OCI-LY1 (cell line): ENCODE measurements around the gene CBY3.

Experiments
- H2AFZ ChIP-seq: fragments of 200-600 bp; sonication (generic), shearing (Covaris generic); 2 replicates; pipeline ENCODE4 v1.6.0; 2014; ENCODE audit warnings: antibody characterized with exemption, mild to moderate bottlenecking, low read length
- H3F3A ChIP-seq: fragments of 200-600 bp; sonication (generic), shearing (Covaris generic); 2 replicates; pipeline ENCODE4 v1.6.0; 2014; ENCODE audit warnings: mild to moderate bottlenecking, antibody characterized with exemption, low read length, moderate library complexity; ENCODE audit not compliant: insufficient read depth
- H3K27ac ChIP-seq: fragments of 200-600 bp; sonication (generic); 2 replicates; pipeline ENCODE4 v1.5.1; 2014; ENCODE audit warnings: low read length, mixed run types, mild to moderate bottlenecking, low read depth; ENCODE audit not compliant: poor library complexity, severe bottlenecking
- H3K27me3 ChIP-seq: fragments of 200-600 bp; sonication (generic); 2 replicates; pipeline ENCODE4 v1.6.0; 2014; ENCODE audit warnings: antibody characterized with exemption, mild to moderate bottlenecking, low read length, moderate library complexity; ENCODE audit not compliant: insufficient read depth
- H3K36me3 ChIP-seq: fragments of 200-600 bp; sonication (generic); 2 replicates; pipeline ENCODE4 v1.6.1; 2014; ENCODE audit warnings: mild to moderate bottlenecking, antibody characterized with exemption, low read length, moderate library complexity, mixed read lengths; ENCODE audit not compliant: insufficient read depth
- H3K4me1 ChIP-seq: fragments of 200-600 bp; sonication (generic); 2 replicates; pipeline ENCODE4 v1.5.1; 2014; ENCODE audit warnings: mild to moderate bottlenecking, low read length, moderate library complexity; ENCODE audit not compliant: insufficient read depth, severe bottlenecking
- H3K4me2 ChIP-seq: fragments of 200-600 bp; sonication (generic), shearing (Covaris generic); 2 replicates; pipeline ENCODE4 v1.6.1; 2014; ENCODE audit warnings: low read length
- H3K4me3 ChIP-seq: fragments of 200-600 bp; sonication (generic); 2 replicates; pipeline ENCODE4 v1.5.1; 2014; ENCODE audit warnings: low read length, low read depth, mild to moderate bottlenecking, mixed read lengths; ENCODE audit not compliant: poor library complexity, severe bottlenecking
- H3K79me2 ChIP-seq: fragments of 200-600 bp; shearing (Covaris generic); 2 replicates; pipeline ENCODE4 v1.6.1; 2016; ENCODE audit warnings: mixed run types, low read length, mixed read lengths; ENCODE audit not compliant: insufficient read depth
- H3K9ac ChIP-seq: fragments of 200-600 bp; sonication (generic), shearing (Covaris generic); 2 replicates; pipeline ENCODE4 v1.6.1; 2014; ENCODE audit warnings: mild to moderate bottlenecking, low read length, mixed read lengths
- H3K9me2 ChIP-seq: fragments of 200-600 bp; sonication (generic), shearing (Covaris generic); 2 replicates; pipeline ENCODE4 v1.6.1; 2014; ENCODE audit warnings: low read depth, mild to moderate bottlenecking, low read length, mixed read lengths
- H3K9me3 ChIP-seq: fragments of 200-600 bp; shearing (Covaris generic); 2 replicates; pipeline ENCODE4 v1.6.1; 2014; ENCODE audit warnings: low read length, mixed read lengths
- H4K20me1 ChIP-seq: fragments of 200-600 bp; sonication (generic), shearing (Covaris generic); 2 replicates; pipeline ENCODE4 v1.6.0; 2016; ENCODE audit warnings: mild to moderate bottlenecking, low read length; ENCODE audit not compliant: insufficient read depth
- EZH2 ChIP-seq: fragments of 200-600 bp; sonication (generic), shearing (Covaris generic); IDR thresholded peaks from 2 replicates; pipeline ENCODE4 v1.8.0; 2017; ENCODE audit warnings: borderline replicate concordance, mixed run types, mild to moderate bottlenecking, antibody characterized with exemption, low read length, moderate library complexity, mixed read lengths
- TF ChIP-seq, protein P1 (sequence below): fragments of 200-600 bp; sonication (generic), shearing (Covaris generic); IDR thresholded peaks from 2 replicates; pipeline ENCODE4 v1.5.1; 2017; ENCODE audit warnings: mild to moderate bottlenecking, antibody characterized with exemption, low read length, moderate library complexity, mixed read lengths

The CBY3 gene

DNA sequence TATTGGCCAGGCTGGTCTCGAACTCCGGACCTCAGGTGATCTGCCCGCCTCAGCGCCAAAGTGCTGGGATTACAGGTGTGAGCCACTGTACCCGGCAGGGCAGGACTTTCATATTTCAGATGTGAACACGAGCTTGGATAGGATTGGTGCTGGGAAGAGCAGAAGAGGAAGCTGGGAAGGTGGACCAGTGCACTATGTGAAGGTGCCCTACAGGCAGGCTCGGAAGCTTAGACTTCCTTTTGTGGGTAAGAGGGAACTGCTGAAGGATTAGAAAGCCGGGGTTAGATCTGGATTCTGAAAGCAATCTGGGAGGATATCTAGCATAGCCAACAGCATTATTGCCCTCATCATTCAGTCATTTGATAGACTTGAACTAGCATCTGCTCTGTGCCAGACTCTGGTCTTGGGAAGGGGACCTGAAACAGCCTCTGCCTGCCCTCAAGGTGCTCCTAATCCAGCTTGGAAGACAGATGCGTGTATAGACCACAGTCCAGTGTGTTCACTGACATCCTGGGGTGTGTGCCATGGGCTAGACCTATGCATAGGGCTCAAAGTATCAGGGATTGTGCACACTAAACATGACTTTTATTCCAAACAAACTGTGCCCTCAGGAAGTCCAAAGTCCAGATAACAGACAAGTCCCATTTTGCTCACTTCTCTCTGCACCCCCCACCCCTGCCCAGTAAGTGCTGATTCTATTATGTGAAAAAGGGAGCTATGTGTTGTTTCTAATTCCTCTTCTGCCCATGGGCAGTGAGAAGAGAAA, 637 bp downstream of the CBY3 start:
- H3F3A ChIP-seq: peaks cover 4% of the 10 kb centered on the region; the same call in 1 of the 2 replicates
- no peaks in the 10 kb centered on the region for H3K9me2 ChIP-seq
- no peaks in the 10 kb centered on the region; the same call in 1 of the 2 replicates for H3K36me3 ChIP-seq
- H3K27me3 ChIP-seq: no peaks in the 10 kb centered on the region
- H3K4me1 ChIP-seq: peaks cover 19% of the 10 kb centered on the region
- H3K4me2 ChIP-seq: no peak overlapping the region
- H4K20me1 ChIP-seq: no peaks in the 10 kb centered on the region
- H3K4me3 ChIP-seq: no peak overlapping the region
- no peak for TF ChIP-seq EZH2
- TF ChIP-seq, protein P1, sequence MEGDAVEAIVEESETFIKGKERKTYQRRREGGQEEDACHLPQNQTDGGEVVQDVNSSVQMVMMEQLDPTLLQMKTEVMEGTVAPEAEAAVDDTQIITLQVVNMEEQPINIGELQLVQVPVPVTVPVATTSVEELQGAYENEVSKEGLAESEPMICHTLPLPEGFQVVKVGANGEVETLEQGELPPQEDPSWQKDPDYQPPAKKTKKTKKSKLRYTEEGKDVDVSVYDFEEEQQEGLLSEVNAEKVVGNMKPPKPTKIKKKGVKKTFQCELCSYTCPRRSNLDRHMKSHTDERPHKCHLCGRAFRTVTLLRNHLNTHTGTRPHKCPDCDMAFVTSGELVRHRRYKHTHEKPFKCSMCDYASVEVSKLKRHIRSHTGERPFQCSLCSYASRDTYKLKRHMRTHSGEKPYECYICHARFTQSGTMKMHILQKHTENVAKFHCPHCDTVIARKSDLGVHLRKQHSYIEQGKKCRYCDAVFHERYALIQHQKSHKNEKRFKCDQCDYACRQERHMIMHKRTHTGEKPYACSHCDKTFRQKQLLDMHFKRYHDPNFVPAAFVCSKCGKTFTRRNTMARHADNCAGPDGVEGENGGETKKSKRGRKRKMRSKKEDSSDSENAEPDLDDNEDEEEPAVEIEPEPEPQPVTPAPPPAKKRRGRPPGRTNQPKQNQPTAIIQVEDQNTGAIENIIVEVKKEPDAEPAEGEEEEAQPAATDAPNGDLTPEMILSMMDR: no peak
- H3K9ac ChIP-seq: no peak overlapping the region
- no peak overlapping the region for H2AFZ ChIP-seq
- no peaks in the 10 kb centered on the region for H3K79me2 ChIP-seq
- H3K9me3 ChIP-seq: no peaks in the 10 kb centered on the region
- H3K27ac ChIP-seq: no peak overlapping the region

DNA sequence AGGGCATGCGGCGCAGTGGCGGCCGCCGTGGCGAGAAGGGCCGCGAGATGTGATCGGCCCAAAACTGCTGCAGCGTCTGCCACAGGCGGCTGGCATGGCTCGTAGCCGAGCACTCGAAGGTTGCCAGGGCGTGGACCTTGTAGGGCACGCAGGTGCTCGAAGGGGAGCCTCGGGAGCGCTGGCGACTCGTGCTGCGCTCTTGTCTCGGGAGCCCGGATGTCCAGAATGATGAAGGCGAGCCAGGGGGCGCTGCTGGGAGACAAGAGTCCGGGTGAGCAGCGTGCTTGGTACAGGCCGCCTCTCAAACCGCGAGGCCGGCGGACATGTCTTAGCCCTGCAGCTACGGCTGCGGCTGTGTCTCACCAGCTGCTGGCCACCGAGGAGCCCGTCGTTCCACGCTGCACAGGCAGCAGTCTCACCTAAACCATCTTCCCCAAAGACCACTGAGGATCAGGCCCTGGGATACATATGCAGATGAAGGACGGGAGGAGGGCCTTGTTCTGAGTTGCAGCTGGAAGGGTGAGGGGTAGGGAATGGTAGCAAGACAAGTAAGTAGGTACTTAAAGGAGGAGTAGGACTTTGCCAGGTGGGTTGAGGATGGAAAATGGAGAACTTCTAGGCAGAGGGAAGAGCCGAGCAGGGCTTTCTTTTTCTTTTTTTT, 1.7 kb downstream of the CBY3 start:
- TF ChIP-seq, protein P1: no peak
- TF ChIP-seq EZH2: no peak
- peak overlapping the region; percentile 83 for H3K4me3 ChIP-seq
- no peaks in the 10 kb centered on the region for H4K20me1 ChIP-seq
- peak overlapping the region; percentile 78 for H3K4me2 ChIP-seq
- H3K27ac ChIP-seq: no peak overlapping the region
- no peak overlapping the region for H2AFZ ChIP-seq
- no peaks in the 10 kb centered on the region for H3K9me2 ChIP-seq
- H3K27me3 ChIP-seq: no peaks in the 10 kb centered on the region
- H3K36me3 ChIP-seq: no peaks in the 10 kb centered on the region; the same call in 1 of the 2 replicates
- H3K4me1 ChIP-seq: peaks cover 19% of the 10 kb centered on the region
- peak overlapping the region; percentile 90 for H3K9ac ChIP-seq
- H3K9me3 ChIP-seq: no peaks in the 10 kb centered on the region
- H3F3A ChIP-seq: peaks cover 4% of the 10 kb centered on the region; the same call in 1 of the 2 replicates
- H3K79me2 ChIP-seq: no peaks in the 10 kb centered on the region

DNA sequence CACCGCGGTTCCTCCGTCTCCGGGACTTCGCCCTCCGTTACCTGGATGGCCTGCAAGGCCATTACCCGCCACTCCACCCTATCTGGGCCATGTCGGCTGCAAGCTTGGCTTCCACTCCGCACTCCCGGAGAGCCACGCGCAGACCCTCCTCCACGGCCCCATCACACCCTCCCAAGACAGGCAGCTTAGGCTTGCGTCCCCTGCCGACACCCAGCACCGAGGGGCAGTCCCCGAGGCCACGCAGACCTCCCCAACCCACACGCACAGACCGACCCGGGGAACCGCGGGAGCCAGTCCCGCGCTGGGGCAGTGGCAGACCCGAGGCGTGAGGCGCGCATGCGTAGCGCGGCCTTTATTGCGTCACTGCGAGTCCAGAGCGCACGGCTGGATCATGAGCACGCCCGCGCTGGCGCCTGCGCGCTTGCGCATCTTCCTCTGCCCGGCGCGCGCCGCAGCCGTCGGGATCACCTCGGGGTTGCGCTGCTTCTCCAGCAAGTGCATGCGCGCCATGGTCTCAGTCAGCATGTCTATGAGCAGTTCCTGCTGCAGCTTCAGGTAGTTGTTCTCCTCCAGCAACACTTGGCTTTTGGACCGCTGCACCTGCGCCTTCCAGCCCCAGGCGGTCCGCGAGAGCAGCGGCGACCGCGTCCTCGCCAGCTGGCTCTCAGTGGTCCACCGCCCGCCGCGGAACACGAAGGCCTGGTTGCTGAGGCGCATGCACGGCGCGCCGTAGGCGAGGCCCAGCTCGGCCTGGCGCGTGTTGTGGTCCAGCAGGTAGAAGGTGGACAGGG, 2.4 kb downstream of the CBY3 start:
- Histone ChIP-seq H3K27me3 (no peaks in the 10 kb centered on the region), H3K36me3 (no peaks in the 10 kb centered on the region; the same call in 1 of the 2 replicates), H3K79me2 (no peaks in the 10 kb centered on the region), H3K9me2 (no peaks in the 10 kb centered on the region), H3F3A (peaks cover 4% of the 10 kb centered on the region; the same call in 1 of the 2 replicates), H3K4me1 (peaks cover 19% of the 10 kb centered on the region), H3K9ac (peak overlapping the region; percentile 90), H3K27ac (peak overlapping the region; percentile 34), H3K4me3 (peak overlapping the region; percentile 83), H4K20me1 (no peaks in the 10 kb centered on the region), H3K4me2 (peak overlapping the region; percentile 78), H3K9me3 (no peaks in the 10 kb centered on the region), H2AFZ (no peak overlapping the region)
- TF ChIP-seq, protein P1: no peak
- no peak for TF ChIP-seq EZH2
